ENCODE measurements around the gene PHYH.

DNA sequence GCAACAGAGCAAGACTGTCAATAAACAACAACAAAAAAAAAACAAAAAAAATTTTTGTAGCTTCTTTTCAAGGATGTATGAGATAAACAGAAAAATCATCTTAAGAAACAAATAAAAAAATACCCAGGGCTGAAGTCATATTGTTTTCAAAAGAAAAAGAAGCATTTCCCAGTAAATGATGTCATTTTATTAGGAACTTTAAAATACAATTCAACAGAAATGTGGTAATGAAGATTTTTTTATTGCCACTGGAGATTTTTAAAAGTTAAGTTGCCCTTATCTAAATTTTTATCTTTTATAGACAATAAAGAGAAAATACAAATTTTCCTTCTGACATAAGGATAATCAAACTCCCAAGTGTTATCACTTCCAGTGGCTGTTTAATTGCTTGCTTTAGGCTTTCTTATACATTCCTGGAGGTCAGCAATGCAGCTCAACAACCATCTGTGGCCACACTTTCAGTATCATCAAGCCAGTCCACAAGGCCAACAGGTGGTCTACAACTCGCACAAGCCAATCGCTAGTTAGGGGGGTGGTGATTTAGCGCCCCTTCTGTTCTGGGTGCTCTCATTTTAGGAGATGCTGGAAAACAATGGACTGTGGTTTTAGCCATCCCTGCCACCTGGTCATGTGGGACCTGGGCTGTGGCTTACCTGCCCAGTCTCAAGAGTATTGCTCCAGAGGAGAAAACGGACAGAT, 37.4 kb upstream of the PHYH start:
- TF ChIP-seq, protein P1, sequence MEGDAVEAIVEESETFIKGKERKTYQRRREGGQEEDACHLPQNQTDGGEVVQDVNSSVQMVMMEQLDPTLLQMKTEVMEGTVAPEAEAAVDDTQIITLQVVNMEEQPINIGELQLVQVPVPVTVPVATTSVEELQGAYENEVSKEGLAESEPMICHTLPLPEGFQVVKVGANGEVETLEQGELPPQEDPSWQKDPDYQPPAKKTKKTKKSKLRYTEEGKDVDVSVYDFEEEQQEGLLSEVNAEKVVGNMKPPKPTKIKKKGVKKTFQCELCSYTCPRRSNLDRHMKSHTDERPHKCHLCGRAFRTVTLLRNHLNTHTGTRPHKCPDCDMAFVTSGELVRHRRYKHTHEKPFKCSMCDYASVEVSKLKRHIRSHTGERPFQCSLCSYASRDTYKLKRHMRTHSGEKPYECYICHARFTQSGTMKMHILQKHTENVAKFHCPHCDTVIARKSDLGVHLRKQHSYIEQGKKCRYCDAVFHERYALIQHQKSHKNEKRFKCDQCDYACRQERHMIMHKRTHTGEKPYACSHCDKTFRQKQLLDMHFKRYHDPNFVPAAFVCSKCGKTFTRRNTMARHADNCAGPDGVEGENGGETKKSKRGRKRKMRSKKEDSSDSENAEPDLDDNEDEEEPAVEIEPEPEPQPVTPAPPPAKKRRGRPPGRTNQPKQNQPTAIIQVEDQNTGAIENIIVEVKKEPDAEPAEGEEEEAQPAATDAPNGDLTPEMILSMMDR (IDR thresholded peaks at IDR 0.05) = no peak
- no peak for TF ChIP-seq POLR2AphosphoS5 (IDR thresholded peaks at IDR 0.05)
- no peak for TF ChIP-seq EP300 (IDR thresholded peaks at IDR 0.05; ENCODE audit: low read depth)
- TF ChIP-seq POLR2A (IDR thresholded peaks at IDR 0.05) = no peak

All from transverse colon (tissue), 4 donors.